ENCODE data around the gene ZFAND3. TPM values are rescaled to one million over a fixed set of nuclear protein-coding genes. Genes with fewer than 3 reads are reported as not detected.
A peak's percentile ranks its signal among the peaks of the same experiment; 100 is the strongest.

The ZFAND3 gene
- total and polyA plus RNA-seq, 10 donors, result 9.3 to 63.7 (median 49.9) TPM

- H3K36me3 ChIP-seq, result peaks cover 0 to 43% (median 0%) of the 10 kb centered on the region in 6 donors
- H3K4me3 ChIP-seq, result no peak overlapping the region
- intact Hi-C loops (cut with DNase I; ENCODE audit: low total_unique reads), result no loop called here
- no peak for TF ChIP-seq POLR2AphosphoS5 (IDR thresholded peaks at IDR 0.05)
- TF ChIP-seq POLR2A (IDR thresholded peaks at IDR 0.05), result no peak
- TF ChIP-seq CTCF (IDR thresholded peaks at IDR 0.05 in 8 of 11, conservative IDR thresholded peaks at IDR 0.05 in 3 of 11), result no peak
- no peaks in the 10 kb centered on the region for H3K9me3 ChIP-seq
- 94 to 97% (median 95%) methylated on average over 6 of the region's 6 CpGs for WGBS, 5 donors
- H3K27me3 ChIP-seq (replicated peaks in 1 of 7), result no peaks in the 10 kb centered on the region
- peak; percentile 29 for DNase-seq
- no peaks in the 10 kb centered on the region for H3K4me1 ChIP-seq
- no peak overlapping the region for H3K27ac ChIP-seq
Observed at GRCh38 chr6:38185244-38185643, 365.7 kb downstream of the ZFAND3 start.

GRCh38 chr6:38185752-38186151 is 366.2 kb downstream of the ZFAND3 start:
- WGBS, 5 donors, result 87 to 96% (median 93%) methylated on average over 8 of the region's 8 CpGs
- no peak for TF ChIP-seq POLR2AphosphoS5 (IDR thresholded peaks at IDR 0.05)
- no peak for TF ChIP-seq CTCF (IDR thresholded peaks at IDR 0.05 in 8 of 11, conservative IDR thresholded peaks at IDR 0.05 in 3 of 11)
- no peak for TF ChIP-seq POLR2A (IDR thresholded peaks at IDR 0.05)
- intact Hi-C loops (cut with DNase I; ENCODE audit: low total_unique reads), result no loop called here
- Histone ChIP-seq H3K4me1 (no peaks in the 10 kb centered on the region), H3K27me3 (replicated peaks in 1 of 7) (no peaks in the 10 kb centered on the region), H3K9me3 (no peaks in the 10 kb centered on the region), H3K36me3 (peaks cover 0 to 43% (median 0%) of the 10 kb centered on the region in 6 donors), H3K27ac (no peak overlapping the region), H3K4me3 (no peak overlapping the region)
- peak; percentile 7 for DNase-seq

- TF ChIP-seq POLR2AphosphoS5 (IDR thresholded peaks at IDR 0.05), result no peak
- TF ChIP-seq CTCF (IDR thresholded peaks at IDR 0.05 in 8 of 11, conservative IDR thresholded peaks at IDR 0.05 in 3 of 11), result no peak
- TF ChIP-seq POLR2A (IDR thresholded peaks at IDR 0.05), result no peak
- no peak overlapping the region for H3K27ac ChIP-seq
- H3K27me3 ChIP-seq (replicated peaks in 1 of 7), result no peaks in the 10 kb centered on the region
- WGBS, 5 donors, result 85 to 88% (median 86%) methylated on average over 8 of the region's 8 CpGs
- no peaks in the 10 kb centered on the region for H3K4me1 ChIP-seq
- no peaks in the 10 kb centered on the region for H3K9me3 ChIP-seq
- intact Hi-C loops (cut with DNase I; ENCODE audit: low total_unique reads), result no loop called here
- no peak overlapping the region for H3K4me3 ChIP-seq
- H3K36me3 ChIP-seq, result peaks cover 0 to 54% (median 0%) of the 10 kb centered on the region in 6 donors
- DNase-seq, result peak; percentile 16
Observed at GRCh38 chr6:38187325-38187724, 367.8 kb downstream of the ZFAND3 start.

GRCh38 chr6:38187811-38188590 is 368.5 kb downstream of the ZFAND3 start:
- Histone ChIP-seq H3K4me1 (no peaks in the 10 kb centered on the region), H3K4me3 (no peak overlapping the region), H3K27ac (no peak overlapping the region), H3K36me3 (peaks cover 0 to 56% (median 0%) of the 10 kb centered on the region in 6 donors), H3K27me3 (replicated peaks in 1 of 7) (no peaks in the 10 kb centered on the region), H3K9me3 (no peaks in the 10 kb centered on the region)
- intact Hi-C loops (cut with DNase I; ENCODE audit: low total_unique reads), result no loop called here
- WGBS, 5 donors, result 93 to 97% (median 95%) methylated on average over 20 of the region's 20 CpGs
- TF ChIP-seq POLR2A (IDR thresholded peaks at IDR 0.05) (no peak), POLR2AphosphoS5 (IDR thresholded peaks at IDR 0.05) (peak in 1 of 3 donors; percentile 17), CTCF (IDR thresholded peaks at IDR 0.05 in 8 of 11, conservative IDR thresholded peaks at IDR 0.05 in 3 of 11) (no peak)
- DNase-seq, result peak; percentile 41

Data from spleen (tissue), 11 donors.